Uterus (tissue), 2 donors: Measurements from ENCODE around the gene EPX.

Experiments
- CTCF ChIP-seq, 4 experiments: fragments of 200-600 bp in 2 of 4; fragments of 450-650 bp in 2 of 4; sonication (generic) in 2 of 4; IDR thresholded peaks; one replicate each; pipeline ENCODE4 v1.5.1; 2016 to 2019; ENCODE audit warnings: antibody characterized with exemption in 4 of 4, mild to moderate bottlenecking in 2 of 4, moderate library complexity in 1 of 4
- POLR2A ChIP-seq, 2 donors: fragments of 450-650 bp; IDR thresholded peaks; one replicate each; pipeline ENCODE4 v1.6.1; 2016; ENCODE audit warnings: antibody characterized with exemption in 2 of 2, mild to moderate bottlenecking in 1 of 2, moderate library complexity in 1 of 2

GRCh38 chr17:58205936-58206335 lies 13.4 kb downstream of the EPX start:
- TF ChIP-seq CTCF (IDR thresholded peaks at IDR 0.05) (no peak), POLR2A (IDR thresholded peaks at IDR 0.05) (no peak)
